ENCODE data around the gene COX14.
"Not testable (repeated sequence)": the region's sequence is repeated elsewhere in the genome, so short reads cannot be mapped to it uniquely, and the experiment has no call there.

Gene COX14

GRCh38 chr12:50111693-50112455, at the start of gene COX14:
Gene COX14, plus strand, starts transcription at chr12:50112236. Its CDS starts 7,808 bp downstream, at chr12:50120044.
- in situ Hi-C loops (cut with MboI; ENCODE audit: low sequenced_read_pairs), result no loop called here

GRCh38 chr12:50062728-50063460, 49.1 kb upstream of the COX14 start:
- in situ Hi-C loops (cut with MboI; ENCODE audit: low sequenced_read_pairs), result no loop called here

GRCh38 chr12:50065726-50066310, 46.2 kb upstream of the COX14 start:
- in situ Hi-C loops (cut with MboI; ENCODE audit: low sequenced_read_pairs), result no loop called here

- in situ Hi-C loops (cut with MboI; ENCODE audit: low sequenced_read_pairs), result no loop called here
Measured at GRCh38 chr12:50066402-50066801, 45.6 kb upstream of the COX14 start.

- in situ Hi-C loops (cut with MboI; ENCODE audit: low sequenced_read_pairs), result no loop called here
Measured at GRCh38 chr12:50069069-50069468, 43.0 kb upstream of the COX14 start.

- in situ Hi-C loops (cut with MboI; ENCODE audit: low sequenced_read_pairs), result no loop called here
Measured at GRCh38 chr12:50069539-50069938, 42.5 kb upstream of the COX14 start.

GRCh38 chr12:50070314-50071060, 41.5 kb upstream of the COX14 start:
- in situ Hi-C loops (cut with MboI; ENCODE audit: low sequenced_read_pairs), result no loop called here

- in situ Hi-C loops (cut with MboI; ENCODE audit: low sequenced_read_pairs), result no loop called here
Measured at GRCh38 chr12:50072198-50072907, 39.7 kb upstream of the COX14 start.

GRCh38 chr12:50073206-50073605, 38.8 kb upstream of the COX14 start:
- in situ Hi-C loops (cut with MboI; ENCODE audit: low sequenced_read_pairs), result no loop called here

GRCh38 chr12:50073712-50074111, 38.3 kb upstream of the COX14 start:
- in situ Hi-C loops (cut with MboI; ENCODE audit: low sequenced_read_pairs), result no loop called here

GRCh38 chr12:50074936-50075807, 36.9 kb upstream of the COX14 start:
- in situ Hi-C loops (cut with MboI; ENCODE audit: low sequenced_read_pairs), result no loop called here

- in situ Hi-C loops (cut with MboI; ENCODE audit: low sequenced_read_pairs), result no loop called here
Measured at GRCh38 chr12:50075808-50076170, 36.2 kb upstream of the COX14 start.

GRCh38 chr12:50077099-50077498, 34.9 kb upstream of the COX14 start:
- in situ Hi-C loops (cut with MboI; ENCODE audit: low sequenced_read_pairs), result no loop called here

- in situ Hi-C loops (cut with MboI; ENCODE audit: low sequenced_read_pairs), result no loop called here
Measured at GRCh38 chr12:50078281-50078680, 33.8 kb upstream of the COX14 start.

- in situ Hi-C loops (cut with MboI; ENCODE audit: low sequenced_read_pairs), result no loop called here
Measured at GRCh38 chr12:50079771-50080170, 32.3 kb upstream of the COX14 start.

- in situ Hi-C loops (cut with MboI; ENCODE audit: low sequenced_read_pairs), result no loop called here
Measured at GRCh38 chr12:50081096-50081808, 30.8 kb upstream of the COX14 start.

GRCh38 chr12:50082644-50083043, 29.4 kb upstream of the COX14 start:
- in situ Hi-C loops (cut with MboI; ENCODE audit: low sequenced_read_pairs), result no loop called here

GRCh38 chr12:50083301-50083700, 28.7 kb upstream of the COX14 start:
- in situ Hi-C loops (cut with MboI; ENCODE audit: low sequenced_read_pairs), result no loop called here

- in situ Hi-C loops (cut with MboI; ENCODE audit: low sequenced_read_pairs), result not testable (repeated sequence)
Measured at GRCh38 chr12:50084409-50084774, 27.6 kb upstream of the COX14 start.

Measured in hTERT RPE-1 (cell line).